ENCODE data around the gene ZNF668. TPM values are rescaled to one million over a fixed set of nuclear protein-coding genes. Genes with fewer than 3 reads are reported as not detected.
A peak's percentile ranks its signal among the peaks of the same experiment; 100 is the strongest.

ZNF668 gene
- total and polyA plus RNA-seq, 2 of the 8 experiments (the other 6 are each of a cell fraction or from before 2014, with no cell fraction given), result 14.0 to 14.3 TPM

GRCh38 chr16:31079342-31079944 is 5.4 kb upstream of the ZNF668 start (continued):
- peak in 2 of 3 experiments; percentile 10 to 12; a peak in 1 of 4 replicates for TF ChIP-seq CTCF (IDR thresholded peaks at IDR 0.05; ENCODE audit: control extremely low read depth in 1 of 3, insufficient read depth in 1 of 3, low read depth in 1 of 3, low read length in 3 of 3)
- no peak for TF ChIP-seq RFX5 (IDR thresholded peaks at IDR 0.05; ENCODE audit: borderline replicate concordance, low read depth, low read length)
